ENCODE results near the gene TFPI.
"Not testable (repeated sequence)": the region's sequence is repeated elsewhere in the genome, so short reads cannot be mapped to it uniquely, and the experiment has no call there.

Gene TFPI

DNA sequence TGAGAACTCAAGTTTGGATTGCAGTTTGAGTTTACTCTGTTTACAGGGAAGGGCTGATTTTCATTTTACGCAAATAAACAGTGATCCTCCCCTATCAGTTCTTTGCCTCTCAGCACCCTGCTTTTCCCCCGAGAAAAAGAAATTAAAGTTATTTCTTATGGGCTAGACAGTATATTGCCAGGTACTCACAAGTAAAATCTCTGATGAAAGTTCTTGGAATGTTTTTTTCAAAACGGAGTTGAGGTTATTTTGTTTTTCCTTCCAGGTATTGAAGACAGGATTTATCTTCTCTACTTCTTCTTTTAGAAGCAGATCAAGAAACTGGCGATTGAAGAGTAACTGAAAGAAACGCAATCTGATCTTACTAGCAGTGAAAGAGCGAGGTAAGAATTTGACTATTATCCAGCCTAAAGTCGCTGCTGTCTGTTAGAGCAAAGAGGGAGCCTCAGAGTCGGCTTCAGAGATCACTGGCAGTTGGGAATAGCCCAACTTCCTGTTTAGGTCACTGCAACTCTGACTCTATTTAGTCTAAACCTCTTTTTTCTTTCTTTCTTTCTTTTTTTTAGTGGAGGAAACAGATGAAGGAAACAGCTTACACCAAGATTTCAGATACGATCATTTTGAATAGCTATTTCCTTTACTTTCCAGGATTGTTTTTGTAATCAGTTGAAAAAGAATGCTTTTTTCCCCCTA lies at the start of gene TFPI:
Gene TFPI (minus strand): TSS at position 425 of the 693 bp plus-strand sequence. CDS start 50,667 bp downstream, outside the sequence.
- DNase-seq (ENCODE audit: low read depth) = peak; percentile 86

DNA sequence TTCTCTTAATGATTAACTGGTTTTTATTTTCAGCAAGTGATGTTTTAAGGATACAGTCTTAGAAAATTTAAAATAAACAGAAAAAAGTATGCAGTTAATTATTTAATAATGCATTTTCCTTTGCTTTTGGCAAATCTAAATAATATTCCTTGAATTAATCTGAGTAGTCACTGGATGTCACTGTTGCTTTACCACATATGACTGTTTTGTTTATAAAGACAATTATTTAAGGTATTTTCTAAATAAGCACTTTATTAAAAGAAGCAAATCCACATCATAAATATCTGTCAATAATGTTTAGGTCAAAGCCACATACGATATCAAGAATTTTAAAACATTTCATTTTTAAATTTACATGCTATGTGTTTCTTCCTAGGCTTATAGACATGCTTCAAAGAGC lies 40.6 kb upstream of the TFPI start:
- DNase-seq (ENCODE audit: low read depth) = peak; percentile 16

DNA sequence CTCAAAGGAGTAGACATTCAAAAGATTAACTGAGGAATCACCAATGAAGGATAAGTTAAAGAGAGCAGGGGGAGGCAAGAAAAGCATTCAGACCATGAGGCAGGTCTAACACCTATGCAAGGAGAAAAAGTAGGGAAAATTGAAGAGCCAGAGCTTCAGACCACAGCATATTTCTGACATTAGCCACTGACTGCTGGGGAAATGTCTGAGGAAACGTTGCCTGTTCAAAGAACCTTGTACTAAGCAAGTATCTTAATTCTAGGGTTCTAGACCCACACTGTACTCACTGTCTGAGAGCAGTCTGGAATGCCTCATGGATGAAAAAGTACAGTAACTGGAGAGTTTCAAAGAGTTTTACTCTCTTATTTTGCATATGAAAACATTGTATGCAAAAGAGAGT lies 39.5 kb upstream of the TFPI start:
- peak; percentile 51 for DNase-seq (ENCODE audit: low read depth)

DNA sequence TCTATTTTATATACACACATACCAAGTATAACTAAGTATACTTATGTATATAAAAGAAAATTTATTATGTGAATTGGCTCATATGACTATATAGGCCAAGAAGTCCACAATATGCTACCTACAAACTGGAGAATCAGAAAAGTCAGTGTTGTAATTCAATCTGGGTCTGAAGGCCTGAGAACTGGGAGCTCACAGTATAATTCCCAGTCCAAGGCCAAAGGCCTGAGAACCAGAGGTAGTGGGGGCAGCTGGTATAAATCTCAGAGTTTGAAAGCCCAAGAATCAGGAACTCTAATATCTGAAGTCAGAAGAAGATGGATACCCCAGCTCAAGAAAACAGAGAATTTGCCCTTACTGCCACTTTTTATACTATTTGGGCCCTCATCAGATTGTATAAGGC lies 38.9 kb upstream of the TFPI start:
- no peak for DNase-seq (ENCODE audit: low read depth)

DNA sequence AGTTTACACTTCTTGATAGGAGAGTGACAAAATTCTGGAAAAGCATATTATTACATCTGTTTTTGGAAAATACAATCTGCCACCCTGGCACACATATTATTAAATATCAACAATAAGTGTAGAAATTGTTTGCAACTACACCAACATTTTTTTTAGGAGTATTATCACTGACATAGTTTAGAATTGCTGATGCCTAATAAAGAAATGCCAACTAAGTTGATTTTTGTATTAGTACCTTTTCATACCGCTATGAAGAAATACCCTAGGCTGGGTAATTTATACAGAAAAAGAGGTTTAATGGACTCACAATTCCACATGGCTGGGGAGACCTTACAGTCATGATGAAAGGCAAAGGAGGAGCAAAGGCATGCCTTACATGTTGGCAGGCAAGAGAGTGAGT lies 35.9 kb upstream of the TFPI start:
- no peak for DNase-seq (ENCODE audit: low read depth)

DNA sequence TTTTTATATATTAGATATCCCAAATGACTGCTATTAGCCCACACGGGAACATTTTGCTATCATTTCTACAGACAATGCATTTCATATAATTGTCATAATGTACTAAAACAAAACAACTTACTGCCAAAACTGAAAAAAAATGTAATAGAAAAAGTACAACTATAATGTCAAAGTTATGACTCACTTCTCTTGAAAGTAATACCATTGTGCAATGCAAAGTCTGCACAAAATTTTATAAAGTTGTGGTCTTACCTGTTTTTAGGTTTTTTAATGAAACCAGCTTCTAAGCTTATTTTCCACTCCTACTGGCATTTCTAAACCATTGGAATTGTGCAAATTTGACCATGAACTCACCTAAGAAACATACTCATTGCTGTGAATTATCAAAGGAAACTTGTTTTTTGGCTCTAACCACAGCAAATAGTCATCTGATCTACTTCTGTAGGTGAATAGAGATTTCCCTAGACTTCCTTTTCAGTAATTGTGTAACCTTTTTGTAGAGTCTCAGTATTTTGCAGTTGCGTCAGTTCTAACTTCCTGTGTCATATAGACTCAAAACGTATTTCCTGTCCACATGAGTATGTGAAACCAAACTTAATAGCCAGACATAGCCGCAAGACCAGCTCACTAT lies 31.9 kb upstream of the TFPI start:
- peak; percentile 50 for DNase-seq (ENCODE audit: low read depth)

DNA sequence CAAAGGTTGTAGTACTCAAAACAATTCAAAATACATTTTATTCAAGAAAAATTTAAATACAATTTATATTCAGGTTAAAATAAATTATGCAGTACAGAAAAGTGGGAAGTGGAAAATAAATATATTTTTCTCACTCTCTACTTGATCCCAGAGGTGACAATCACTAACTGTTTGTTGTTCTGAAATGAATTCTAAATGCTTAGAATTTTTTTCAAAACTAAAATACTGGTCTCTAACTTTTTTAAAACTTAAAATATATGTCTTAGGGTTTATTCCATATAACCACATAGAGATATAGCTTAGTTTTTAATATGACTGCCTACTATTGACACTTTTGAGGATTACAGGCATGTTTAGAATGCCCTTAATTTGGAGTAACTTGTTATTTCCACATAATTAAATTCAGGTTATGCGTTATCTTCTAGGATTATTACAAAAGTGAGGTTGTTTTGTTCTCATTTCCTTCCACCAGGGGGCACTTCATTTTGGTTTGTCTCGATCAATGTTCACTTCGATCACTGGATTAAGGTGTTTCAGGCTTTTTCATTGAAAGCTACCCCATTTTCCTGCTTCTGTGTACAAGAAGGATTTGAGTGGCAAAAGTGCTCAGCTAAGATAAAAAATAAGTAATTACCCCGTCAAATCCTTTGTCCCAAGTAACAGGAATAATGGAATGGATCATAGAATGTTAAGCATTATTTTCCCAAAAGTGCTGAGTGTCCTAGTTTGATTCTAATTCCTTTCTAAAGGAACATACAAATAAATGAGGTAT lies 27.1 kb upstream of the TFPI start:
- DNase-seq (ENCODE audit: low read depth) = peak; percentile 83

DNA sequence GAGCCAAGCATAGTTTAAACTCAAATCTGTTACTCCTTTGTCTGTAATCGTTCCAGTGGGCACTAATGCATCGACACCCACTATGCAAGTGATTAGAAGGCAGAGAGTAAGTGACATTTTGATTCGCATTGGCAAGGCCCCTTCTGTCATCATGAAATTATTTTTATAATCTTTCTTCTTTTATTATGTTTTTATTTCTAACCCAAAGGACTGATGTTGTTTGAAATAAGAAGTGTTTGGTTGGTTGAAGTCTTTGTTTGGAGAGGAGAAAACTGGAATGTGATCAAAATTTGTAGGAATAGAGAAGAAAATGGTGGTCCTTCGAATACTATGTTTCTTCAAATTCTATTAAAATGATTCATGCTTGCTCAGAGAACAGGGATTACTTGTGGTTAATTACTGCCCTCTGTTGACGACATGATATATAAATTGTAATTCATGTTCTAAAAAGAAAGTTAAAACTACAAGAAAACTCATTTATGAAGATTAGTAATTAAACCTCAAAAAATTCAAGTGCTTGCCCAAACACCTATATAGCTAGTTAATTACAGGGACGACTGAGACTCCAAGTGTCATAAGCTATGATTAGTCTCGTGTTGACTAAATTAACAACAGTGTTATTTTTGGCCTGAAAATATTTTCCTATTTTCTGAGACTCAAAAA lies 26.4 kb upstream of the TFPI start:
- peak; percentile 91 for DNase-seq (ENCODE audit: low read depth)

DNA sequence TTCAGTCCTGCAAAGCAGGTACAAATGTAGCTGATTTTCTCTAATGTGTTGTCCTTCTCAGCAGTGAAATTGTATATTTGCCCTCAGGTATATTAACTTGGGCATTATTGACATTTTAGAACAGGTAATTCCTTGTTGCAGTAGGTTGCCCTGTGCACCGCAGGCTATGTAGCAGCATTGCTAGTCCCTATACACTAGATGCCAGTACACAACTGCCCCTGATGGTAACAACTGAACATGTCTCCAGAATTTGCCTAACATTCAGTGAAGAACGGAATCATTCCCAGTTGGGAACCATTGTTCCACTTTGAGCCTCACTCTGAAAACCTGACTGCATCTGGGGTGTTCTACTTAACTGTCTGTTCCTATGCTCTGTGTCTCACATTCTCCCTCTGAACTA lies 23.1 kb upstream of the TFPI start:
- DNase-seq (ENCODE audit: low read depth) = peak; percentile 10

DNA sequence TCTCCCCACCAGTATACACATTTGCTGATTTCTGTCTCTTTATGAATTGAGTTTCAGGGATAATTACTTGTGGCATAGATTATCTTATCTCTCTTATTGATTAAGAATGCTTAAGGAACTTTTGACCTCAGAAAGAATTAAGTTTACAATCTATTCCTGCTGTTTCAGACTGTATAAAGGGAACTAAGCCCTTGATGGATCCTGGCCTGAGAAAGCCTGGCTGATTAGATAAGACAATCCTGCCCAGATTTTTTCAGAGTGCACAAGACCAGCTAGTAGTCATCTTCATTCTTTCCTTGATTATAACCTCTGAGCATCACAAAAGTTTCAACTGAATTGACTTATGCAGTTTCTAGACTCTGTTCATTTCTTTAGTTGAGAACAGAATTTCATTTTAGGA lies 22.7 kb upstream of the TFPI start:
- DNase-seq (ENCODE audit: low read depth) = no peak

DNA sequence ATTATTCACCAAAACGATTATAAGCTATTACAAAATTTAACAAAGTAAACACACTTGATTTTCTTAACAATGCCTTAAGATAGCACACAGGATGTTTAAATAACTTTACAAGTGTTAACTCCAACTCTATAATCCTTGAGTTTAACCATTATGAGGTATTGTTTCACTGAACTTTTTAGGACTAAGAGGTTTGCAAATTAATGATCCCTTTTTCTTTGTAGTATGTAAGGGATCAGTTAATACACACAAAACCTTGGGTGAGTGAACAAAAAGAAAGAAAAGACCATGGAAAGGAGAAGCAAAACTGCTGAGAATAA lies 21.5 kb upstream of the TFPI start:
- DNase-seq (ENCODE audit: low read depth) = no peak

DNA sequence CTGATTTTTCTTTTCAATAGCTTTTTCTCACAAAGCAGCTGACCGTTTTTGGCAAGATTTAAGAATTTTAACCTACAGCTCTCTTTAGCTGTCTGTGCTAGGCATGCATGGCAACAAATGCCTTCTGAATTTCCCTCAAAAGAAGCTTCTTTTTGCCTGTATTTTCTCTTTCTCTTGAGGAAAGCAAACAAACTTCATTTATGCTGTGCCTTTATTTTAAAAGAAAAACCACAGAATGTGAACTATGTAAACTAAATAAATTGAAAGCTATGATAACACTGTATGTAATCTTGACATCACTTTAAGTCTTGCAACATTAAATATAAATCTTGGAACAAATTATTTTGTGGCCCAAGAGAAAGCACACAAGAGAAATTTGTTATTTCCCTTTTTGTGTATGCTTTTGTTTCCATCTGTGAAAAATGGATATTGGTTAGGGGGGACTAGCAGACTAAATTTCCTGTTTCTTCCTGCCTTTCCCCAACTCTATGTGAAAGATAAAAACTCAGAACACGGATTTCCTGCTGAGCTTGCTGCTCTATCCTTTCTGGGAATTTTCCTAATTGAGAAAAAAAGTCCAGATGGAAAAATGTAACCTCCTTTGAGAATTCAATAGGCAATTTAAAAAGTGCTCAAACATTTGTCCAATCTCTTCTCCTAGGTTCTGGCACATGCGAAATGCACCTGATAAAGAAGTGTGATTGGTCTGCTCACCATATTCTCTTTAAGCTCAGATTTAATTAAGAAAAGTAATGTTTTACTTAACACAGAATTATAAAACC lies 20.9 kb upstream of the TFPI start:
- peak; percentile 39 for DNase-seq (ENCODE audit: low read depth)

DNA sequence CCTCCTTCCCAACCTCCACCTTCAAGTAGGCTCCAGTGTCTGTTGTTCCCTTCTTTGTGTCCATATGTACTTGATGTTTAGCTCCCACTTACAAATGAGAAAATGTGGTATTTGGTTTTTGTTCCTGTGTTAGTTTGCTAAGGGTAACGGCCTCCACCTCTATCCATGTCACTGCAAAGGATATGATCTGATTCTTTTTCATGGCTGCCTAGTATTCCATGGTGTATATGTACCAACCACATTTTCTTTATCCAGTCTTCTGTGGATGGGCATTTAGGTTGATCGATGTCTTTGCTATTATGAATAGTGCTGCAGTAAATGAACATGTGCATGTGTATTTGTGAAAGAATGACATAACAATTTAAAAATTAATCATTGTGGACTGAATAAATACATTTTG lies 19.5 kb upstream of the TFPI start:
- no peak for DNase-seq (ENCODE audit: low read depth)

DNA sequence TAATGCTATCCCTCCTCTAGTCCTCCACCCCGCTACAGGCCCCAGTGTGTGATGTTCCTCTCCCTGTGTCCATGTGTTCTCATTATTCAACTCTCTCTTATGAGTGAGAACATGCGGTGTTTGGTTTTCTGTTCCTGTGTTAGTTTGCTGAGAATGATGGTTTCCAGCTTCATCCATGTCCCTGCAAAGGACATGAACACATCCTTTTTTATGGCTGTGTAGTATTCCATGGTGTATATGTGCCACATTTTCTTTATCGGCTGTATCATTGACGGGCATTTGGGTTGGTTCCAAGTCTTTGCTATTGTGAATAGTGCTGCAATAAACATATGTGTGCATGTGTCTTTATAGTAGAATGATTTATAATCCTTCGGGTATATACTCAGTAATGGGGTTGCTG lies 17.8 kb upstream of the TFPI start:
- DNase-seq (ENCODE audit: low read depth) = not testable (repeated sequence)

DNA sequence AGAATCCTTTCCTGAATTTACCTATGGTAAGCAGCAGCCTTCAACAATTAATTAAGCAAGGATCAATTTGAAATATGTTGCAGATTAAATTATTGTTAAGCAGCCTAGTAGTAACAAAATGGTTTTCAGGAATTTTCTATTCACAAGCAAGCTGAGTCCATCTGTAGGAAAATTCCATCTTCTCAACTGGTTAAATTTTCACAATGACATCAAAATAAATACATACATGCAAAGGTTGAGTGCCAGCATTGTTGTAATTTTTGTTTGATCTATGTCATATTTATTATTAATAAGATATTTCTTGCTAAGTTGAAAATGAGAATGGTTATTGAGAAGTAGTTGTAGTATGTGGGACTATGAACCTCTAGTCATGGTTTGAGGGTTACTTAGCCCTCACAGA lies 15.3 kb upstream of the TFPI start:
- no peak for DNase-seq (ENCODE audit: low read depth)

DNA sequence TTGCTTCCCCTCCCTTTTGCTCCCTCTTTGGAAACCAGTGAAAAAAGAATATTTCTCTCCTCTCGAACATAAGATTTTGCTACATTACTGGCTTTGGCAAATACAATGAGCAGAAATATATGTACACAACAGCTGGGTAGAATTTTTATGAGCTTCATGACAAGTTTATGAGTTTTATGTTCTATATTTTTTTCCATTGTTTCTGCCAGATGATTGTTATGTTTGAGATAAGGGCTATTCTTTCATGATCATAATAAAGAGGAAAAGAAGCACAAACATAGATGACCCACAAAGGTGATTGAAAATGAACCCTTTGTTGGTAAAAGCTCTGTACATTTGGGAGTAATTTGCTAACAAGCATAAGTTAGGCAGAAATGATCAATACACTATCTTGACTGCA lies 14.8 kb upstream of the TFPI start:
- DNase-seq (ENCODE audit: low read depth) = no peak

DNA sequence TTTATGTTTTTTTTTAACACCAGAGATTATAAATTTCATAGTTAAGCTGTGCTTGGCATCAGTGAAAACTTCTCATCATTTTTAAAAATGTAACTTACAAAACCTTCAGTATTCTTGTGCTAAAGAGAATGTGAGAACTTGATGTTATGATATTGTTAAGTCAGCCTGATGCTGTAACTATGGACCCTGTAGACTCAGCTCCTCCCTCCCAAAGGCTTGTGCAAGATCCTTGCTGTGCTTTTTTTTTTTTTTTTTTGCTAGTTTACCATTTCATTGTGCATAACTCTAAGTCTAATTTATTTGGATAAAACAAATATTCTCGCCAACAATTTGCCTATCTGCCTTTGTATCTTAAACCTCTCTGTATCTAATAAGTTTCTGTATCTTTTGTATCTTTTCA lies 12.9 kb upstream of the TFPI start:
- no peak for DNase-seq (ENCODE audit: low read depth)

DNA sequence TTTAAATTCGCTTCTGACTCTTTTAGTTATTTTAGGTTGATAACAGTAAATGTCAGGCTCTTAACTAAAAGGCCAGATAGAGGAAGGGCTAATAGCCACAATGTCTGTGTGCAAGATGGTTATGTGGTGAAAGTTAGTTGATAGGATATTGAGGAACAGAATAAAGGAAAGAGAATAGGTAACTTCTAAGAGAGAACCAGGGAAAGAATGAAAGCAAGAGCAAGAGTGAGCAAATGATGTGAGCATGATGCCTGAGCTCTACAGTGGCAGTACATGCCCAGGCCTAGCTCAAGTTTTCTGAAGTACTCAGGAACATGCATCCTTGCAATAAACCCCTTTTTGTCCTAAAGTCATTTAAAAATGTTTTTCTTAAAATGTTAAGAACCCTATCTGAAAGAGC lies 12.5 kb upstream of the TFPI start:
- DNase-seq (ENCODE audit: low read depth) = no peak

DNA sequence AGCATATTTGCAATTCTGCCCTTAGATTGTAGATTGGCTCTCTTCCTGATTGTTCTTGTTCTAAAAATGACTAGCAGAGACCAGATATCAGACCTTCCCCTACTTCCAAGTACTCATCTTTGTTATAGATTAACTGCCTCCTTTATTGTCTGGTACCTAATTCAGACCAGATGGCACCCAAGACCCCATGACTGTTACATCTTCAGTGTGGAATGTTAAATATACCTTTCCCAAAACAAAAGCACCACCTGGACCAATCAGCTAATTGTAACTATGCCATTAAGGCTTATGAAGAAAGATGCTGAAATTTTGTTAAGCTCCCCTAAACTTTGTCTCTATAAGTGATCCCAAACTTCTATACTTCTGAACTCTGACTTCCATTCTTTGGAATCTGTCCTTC lies 12.0 kb upstream of the TFPI start:
- DNase-seq (ENCODE audit: low read depth) = no peak

DNA sequence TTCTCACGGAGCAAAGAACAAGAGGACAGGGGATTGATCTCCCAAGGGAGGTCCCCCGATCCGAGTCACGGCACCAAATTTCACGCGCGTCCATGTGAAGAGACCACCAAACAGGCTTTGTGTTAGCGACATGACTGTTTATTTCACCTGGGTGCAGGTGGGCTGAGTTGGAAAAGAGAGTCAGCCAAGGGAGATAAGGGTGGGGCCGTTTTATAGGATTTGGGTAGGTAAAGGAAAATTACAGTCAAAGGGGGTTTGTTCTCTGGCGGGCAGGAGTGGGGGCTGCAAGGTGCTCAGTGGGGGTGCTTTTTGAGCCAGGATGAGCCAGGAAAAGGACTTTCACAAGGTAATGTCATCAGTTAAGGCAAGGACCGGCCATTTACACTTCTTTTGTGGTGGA lies 11.4 kb upstream of the TFPI start:
- not testable (repeated sequence) for DNase-seq (ENCODE audit: low read depth)

DNA sequence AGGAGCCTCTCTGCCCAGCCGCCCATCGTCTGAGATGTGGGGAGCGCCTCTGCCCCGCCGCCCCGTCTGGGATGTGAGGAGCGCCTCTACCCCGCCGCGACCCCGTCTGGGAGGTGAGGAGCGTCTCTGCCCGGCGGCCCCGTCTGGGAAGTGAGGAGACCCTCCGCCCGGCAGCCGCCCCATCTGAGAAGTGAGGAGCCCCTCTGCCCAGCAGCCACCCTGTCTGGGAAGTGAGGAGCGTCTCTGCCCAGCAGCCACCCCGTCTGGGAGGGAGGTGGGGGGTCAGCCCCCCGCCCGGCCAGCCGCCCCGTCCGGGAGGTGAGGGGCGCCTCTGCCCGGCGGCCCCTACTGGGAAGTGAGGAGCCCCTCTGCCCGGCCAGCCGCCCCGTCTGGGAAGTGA lies 2.3 kb upstream of the TFPI start:
- not testable (repeated sequence) for DNase-seq (ENCODE audit: low read depth)

DNA sequence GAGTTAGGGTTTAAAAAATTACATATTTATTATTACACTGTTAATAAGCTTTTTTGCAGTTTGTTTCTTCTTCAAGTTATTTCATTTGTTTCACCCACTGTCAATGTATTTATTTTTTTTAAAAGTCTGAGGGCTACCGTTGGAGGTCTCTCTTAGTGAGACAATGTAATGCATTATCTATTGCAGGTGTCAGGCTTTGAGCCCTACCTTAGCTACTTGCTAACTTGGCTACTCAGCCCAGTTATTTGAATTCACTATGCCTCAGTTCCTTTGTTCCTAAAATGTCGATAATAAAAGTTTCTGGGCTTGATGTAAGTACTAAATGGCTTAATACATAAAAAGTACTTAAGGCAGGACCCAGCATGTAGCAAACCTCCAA lies 458 bp upstream of the TFPI start:
- DNase-seq (ENCODE audit: low read depth) = no peak

Measured in ELR (cell line).